Stimulated activated CD8-positive, alpha-beta memory T cell treated with anti-CD3 and anti-CD28 coated beads, Interleukin-7, amount 100 ng/mL, for 1 hour (primary cell): ENCODE results near the gene FSTL4.

Source experiments
- DNase-seq, 2 donors: peaks; one replicate each; pipeline ENCODE4 v3.0.0-alpha.2; 2020; ENCODE audit warnings: low read depth in 2 of 2

FSTL4 gene

DNA sequence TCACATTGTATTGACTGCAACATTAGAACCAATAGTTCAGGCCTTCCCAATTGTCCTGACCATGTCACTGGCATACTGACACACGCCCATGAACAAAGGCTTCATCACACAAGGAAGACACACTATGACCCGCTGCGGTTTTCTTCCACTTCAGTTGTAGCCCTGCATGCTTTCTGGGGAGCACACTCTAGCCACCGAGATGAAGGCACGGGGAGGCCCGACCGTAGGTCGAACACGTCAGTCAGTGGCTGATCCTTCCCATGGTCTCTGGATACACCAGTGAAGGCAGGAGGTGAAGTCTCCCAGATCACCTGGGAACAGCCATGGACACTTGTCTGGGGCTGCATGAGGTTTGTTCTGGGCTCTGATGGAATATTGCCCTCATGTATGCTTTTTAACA is 224.7 kb downstream of the FSTL4 start:
- DNase-seq = no peak

DNA sequence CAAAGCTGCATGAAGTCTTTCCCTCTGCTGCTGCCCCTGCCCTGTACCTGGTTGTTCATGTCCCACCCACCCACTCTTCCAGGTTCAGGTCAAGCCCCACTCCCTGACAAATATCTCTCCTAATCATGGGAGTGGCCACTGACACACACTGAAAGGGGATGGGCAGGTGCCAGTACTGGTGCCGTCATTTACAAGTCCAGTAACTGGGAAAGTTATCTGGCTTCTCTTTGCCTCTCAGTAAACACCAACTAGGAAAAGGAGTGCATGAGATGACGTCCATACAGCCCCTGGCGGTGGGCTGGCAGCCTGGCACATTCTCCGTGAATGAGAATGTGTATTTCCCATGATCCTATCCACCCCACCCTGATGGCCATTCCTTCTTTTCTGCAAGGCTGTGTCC is 225.2 kb downstream of the FSTL4 start:
- DNase-seq = no peak

DNA sequence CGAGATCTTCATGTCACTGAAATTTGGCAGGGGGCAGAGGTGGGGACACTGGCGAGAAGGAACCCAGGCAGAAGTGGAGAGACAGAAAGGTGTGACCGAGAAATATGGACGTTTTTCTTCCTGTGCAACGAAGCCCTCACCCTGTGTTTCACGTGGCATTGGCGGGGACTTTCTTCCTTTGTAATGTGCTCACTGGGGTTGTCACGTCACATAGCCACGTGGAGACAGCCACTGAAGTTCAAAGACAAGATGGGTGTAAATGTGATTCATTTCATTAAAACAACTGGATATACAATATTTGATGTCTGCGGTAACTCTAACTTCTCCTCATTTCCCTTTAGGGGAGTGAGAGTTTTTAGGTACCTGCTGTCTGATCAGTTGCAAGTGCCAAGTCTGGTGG is 225.7 kb downstream of the FSTL4 start:
- DNase-seq = no peak

DNA sequence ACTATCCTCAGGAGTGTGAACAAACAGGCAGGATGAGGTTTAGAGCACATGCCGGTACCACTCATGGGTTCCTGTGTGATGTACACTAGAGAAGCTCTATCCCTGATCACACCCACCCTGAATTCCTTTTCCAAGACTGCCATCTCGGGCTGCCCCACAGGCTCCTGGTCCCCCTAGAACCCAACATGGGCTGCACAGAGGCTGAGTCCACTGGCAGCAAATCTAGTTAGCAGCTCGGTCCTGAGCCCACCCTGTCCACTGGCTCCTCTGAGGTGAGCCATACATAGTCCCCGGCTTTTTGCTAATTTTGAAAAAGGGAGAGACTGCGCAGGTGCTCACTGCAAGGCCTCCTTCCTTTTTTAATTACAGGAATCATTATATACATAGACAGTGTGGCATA is 227.0 kb downstream of the FSTL4 start:
- no peak for DNase-seq

DNA sequence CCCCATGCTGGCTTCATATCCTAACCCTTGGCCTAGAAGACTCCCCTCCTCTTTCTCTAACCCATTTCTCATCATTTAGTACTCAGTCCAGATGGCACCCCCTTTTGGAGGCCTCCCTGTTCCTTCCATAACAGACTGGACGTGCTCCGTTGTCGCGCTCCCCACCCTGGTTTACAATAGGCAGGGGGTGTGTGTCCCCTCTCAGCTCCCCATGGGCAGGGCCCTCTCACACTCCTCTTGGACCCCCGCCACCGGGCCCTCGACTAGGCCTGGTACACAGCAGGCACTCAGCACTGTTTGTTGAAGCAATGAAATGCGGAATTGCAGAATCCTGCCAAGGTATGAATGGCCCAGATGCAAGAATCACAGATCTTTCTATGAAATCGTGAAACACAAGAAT is 227.4 kb downstream of the FSTL4 start:
- DNase-seq = no peak

DNA sequence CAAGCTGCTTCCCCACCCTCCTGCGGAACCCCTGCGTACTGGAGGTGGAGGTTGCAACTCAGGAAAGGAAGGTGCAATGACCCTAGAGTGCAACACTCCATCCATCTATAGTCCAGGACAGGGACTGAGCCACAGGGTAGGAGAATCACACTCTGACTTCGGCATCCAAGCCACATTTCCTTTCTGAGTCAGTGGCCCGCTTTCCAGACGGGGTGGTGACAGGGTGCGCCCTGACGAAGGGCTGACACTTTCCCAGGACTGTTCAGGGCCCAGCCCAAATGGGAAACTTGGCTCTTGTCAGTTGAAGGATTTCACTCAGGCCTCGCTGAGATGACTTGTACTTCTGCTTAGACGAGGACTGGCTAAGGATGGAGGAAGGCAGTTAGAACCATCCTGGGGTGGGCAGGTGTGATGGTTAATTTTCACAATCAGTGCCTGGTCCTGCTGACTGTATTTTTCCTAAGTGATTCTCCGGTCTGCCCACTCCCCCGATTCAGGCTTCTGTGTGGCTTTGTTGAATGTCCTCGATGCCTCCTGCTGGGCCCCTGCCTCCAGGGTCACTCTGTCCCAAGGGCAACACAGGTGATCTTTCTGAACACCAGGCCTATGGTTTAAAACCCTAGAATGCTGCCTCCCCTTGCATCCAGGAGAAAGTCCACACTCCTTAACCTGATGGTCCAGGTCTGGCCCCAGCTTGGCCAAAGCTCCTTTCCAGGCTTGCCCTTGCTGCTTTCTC is 228.1 kb downstream of the FSTL4 start:
- no peak for DNase-seq

DNA sequence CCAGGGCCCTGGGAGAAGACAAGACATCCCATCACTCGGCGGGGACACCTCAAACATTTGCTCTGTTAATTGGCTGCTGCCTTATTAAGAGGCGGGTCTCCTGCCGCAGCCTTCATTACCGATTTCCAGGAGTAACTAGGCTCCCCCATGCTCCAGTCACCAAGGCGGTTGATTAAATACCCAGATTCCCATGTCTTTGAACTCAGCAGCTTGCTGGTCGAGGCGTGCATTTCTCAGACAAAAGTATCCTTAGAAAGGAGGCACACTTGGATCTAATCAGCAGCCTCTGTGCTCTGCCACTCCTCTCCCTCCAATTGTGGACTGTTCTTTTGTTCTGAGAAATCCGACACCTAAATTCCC is 228.8 kb downstream of the FSTL4 start:
- DNase-seq = no peak

DNA sequence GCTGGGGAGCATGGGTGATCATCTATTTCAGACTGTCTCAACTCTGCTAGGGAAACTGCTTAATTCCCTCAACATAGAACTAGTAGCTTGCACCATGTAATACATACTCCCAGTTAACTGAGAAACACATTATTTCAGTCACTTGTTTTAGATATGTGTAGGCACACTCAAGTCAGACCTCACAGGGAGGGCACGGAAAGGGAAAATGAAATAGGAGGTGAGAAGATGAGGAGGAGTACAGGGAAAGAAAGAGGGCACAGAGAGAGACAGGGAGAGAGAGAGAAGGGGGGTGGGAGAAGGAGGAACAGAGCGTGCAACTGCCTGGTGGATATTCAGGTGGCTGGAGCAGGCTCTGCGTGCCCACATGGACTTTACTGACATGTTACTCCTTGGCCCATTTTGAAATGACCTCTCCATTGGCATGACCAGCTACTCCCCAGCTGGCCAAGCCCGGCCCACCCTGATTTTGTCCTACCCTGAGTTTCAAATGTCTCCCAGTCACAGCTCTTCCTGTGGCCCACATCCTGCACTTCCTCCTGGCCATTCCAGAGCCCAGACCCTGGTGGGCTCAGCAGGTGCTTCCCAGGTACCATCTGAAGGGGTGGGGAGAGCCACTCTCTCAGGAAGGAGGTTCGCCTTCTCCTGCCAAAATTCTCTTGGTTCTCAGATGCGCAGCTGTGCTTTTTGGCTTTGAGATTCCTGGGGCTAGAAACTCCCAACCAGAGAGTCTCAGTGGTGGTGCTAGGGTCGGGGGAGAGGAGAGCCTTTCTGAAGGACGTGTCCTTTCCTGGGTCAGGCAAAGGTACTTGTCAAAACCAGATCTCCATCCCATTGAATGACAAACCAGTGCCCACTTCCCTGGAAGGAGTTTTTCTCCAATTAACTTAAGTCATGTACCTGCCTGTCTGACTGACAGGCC is 229.4 kb downstream of the FSTL4 start:
- DNase-seq = no peak

DNA sequence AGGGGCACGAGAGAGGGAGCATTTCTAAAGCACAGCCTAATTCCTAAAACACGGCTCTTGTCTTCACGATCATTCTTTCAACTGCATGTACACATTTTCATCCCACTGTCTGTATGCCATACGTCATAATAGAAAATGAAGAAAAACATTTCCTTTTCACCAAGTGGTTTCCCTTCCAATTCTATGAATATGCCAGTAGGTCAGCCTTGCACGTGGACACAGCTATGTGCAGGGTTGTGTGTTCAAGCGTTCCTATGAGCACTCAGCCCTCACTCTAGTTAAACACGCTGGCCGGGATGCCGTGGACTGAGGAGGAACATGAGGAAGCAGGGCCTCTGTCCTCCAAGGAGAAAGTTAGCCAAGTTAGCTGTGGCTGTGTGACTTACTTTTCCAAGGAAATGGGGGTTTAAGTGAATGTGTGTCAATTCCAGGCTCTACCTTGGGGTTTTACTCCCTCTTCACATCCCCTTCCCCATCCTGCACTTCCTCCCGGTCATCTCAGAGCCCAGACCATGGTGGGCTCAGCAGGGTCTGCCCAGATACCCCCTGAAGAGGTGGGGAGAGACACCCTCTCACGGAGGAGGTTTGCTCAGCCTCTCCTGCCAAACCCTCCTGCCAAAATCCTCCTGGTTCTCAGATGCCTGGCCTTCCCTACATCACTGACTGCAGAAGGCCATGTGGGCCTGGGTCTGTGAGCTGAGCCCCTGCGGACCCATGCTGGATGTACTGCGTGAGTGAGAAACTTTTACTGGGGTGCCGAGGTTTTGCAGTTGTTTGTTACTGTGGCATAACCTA is 230.6 kb downstream of the FSTL4 start:
- DNase-seq = no peak

DNA sequence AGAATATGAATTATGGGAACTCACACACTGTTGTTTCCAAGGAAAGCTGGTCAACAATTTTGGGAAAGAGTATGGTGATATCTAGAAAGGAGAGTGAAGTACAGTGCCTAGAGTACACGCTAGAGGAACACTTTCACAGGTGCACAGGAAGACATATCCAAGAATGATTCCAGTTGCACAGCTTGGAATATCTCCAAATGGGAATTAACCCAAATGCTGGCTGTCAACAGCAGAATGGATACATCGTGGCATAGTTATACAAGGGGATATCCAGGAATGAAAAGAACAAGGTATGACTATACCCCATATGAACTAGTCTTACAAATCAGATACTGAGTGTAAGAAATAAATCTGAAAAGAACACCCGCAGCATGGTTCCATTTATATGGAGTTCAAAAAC is 231.3 kb downstream of the FSTL4 start:
- DNase-seq = no peak

DNA sequence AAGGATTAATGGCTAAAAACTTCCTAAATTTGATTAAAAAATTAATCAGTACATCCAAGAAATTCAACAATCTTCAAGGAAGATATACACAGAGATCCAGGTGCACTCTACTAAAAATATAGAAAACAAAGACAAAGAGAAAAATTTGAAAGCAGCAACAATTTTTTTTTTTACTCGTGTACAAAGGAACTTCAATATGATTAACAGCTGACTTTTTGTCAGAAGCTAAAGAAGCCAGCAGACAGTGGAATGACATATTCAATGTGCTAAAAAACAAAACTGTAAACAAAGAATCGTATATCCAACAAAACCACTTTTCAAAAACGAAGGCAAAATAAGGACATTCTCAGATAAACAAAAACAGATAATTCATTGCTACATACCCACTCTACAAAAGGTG is 234.6 kb downstream of the FSTL4 start:
- DNase-seq = no peak

DNA sequence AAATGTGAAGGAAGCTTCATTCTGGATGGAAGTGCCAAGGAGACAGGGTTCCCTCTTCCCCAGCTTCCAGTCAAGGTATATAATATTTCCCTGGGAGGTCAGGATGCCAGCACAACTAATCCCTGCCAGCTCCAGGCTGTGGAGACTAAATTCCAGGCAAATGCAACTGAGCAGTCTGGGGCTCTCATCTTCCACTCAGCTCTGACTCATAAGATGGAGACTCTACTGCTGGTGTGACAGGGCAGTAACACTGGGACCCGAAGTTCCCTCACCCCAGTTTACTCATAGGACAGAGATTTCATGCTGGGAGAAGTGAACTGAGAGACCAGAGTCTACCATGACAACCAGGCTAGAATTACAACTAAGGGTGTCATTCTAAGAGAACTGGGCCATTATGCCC is 235.4 kb downstream of the FSTL4 start:
- no peak for DNase-seq

DNA sequence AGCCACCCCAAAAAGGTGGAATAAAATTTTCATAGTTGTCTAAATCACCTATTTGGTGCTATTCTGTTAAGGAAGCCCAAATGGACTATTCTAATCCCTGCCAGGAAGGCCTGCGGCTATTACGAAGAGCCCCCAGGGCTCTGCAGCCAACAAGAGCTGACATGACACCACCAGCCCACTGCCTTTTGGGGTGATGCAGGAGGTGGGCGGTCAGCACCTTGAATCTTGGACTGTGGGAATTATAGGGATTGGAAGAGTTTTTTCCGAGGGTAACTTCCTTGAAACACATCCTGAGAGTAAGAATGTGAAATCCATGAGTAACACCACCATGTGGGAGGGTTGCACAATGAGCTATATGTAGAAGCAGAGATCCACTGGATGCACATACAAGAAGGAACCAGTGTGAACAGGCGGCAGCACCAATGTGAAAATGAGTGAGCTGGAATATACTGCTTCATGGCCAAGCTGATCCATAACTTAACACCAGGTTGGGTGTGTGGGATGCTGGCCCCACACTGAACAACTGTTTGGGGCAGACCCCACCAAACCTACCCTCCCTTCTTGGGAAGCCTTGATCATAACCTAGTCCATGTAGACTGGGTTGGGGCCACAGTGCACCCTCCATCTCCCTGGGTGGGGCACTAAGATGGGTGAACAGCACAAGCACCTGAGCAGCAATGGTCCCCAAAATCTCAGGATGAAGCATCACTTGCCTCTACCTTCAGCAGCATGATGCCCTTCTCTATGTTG is 239.0 kb downstream of the FSTL4 start:
- DNase-seq = no peak

DNA sequence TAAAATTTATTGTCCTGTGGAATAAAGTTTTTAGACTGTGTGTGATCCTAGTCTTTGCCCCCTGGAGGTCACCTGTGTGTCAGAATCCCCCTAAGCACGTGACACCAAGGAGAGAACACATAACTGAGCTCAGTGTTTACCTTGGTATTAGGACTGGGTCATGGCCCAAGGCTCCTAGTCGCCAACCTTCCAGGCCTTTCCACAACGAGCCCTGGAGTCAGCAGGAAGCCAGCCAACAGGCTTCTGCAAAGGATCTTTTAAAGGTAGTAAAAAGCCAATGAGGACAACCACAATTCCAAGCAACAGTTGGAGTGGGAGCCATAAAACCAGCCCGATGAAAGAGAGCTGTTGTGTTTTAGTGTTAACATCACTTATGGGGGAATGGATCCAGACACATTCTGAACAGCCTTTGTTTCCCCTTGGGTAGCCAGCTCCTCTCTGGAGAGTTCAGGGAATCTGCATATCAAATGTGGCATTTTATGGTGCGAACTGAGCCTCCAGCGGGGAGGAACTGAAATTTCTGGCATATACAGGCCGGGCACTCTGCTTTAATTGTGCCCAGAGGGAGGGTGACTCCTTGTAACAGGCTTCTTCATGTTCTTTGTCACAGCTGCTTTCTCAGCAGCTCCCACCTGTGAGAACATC is 239.9 kb downstream of the FSTL4 start:
- no peak for DNase-seq

DNA sequence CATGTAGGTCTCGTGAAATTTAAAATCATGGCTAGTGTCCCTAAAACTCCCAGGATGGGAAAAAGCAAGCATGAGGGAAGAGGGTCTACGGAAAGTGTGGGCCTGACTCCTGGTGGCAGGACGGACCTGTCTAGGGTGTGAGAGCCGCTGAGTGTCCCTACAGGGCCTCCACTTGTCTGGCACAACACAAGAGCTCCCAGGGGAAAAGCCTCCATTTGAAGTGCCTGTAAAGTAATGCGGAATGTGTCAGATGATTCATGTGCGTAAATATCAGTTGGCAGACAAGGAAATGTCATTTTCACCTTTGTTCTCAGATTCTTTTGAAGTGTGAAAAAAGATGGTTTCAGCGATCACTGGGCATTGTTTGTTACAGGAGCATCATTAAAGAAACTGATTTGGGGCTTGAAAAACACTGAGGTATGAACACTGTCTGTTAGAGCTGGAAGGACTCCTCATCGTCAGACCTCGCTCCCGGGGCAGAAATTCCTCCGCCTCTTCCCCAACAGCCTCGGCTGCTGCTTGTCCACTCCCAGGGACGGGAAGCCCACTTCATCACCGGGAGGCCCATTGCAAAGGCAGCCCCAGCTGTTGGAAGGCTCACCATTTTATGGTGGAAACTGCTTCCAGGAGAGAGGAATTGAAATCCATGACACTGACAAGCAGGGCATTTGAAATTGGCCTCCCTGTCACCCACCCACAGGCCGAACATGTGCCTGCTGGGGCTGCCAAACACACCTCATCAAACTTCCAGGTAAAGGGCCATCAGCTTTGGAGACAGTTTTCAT is 240.8 kb downstream of the FSTL4 start:
- DNase-seq = no peak

DNA sequence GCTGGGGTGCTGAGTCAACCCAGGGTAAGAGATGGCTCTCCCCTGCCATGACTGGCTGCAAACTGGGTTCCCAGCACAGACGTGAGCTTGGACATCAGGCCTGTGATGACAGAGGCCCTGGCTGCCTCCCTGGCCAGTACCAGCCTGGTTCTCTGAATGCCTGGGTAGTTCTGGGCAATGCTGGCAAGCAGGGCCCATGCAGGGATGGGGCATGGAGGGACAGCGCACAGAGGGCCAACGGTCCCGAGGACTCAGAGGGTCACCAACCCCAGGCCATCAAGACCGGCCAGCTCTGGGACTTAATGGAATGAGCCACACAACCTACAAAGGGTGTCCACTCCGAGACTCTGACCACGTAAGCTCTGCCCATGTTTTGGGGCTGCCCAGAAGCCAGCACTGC is 241.4 kb downstream of the FSTL4 start:
- DNase-seq = no peak

DNA sequence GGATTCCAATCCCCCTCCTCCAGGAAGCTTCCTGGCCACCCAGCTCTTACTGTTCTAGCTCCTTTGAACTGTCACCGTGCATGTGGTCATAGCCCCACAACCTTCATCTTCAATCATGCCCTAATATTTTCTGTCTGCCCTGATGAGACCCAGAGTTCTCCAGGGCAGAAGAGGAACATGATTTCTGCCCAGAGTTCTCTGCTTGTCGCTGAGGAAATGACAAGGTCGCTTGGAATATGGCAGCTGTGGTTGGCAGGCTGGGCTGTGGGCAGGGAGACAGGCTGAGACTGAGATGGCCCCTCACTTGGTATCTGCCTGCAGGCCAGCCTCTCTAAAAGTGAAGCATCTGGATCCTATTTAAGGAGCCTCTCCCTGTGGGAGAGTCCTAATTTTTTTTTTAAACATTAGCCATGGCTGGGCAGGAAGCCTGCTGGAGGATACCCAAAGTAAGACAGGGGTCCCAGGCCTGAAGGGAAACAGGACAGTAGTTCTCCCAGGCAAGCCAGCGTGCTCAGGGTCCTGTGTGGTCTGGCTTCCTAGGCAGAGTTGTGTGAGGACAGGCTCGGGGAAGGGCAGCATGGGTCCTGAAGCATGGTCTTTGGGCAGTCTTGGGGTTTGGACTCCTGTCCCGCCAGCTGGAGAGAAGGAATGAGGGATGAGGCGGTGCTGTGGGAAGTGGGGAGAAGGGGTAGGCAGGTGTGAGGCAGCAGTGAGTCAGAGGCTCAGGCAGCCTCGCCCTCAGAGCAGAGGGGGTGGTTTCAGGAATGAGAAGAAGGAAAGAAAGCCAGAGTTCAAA is 242.1 kb downstream of the FSTL4 start:
- DNase-seq = no peak

DNA sequence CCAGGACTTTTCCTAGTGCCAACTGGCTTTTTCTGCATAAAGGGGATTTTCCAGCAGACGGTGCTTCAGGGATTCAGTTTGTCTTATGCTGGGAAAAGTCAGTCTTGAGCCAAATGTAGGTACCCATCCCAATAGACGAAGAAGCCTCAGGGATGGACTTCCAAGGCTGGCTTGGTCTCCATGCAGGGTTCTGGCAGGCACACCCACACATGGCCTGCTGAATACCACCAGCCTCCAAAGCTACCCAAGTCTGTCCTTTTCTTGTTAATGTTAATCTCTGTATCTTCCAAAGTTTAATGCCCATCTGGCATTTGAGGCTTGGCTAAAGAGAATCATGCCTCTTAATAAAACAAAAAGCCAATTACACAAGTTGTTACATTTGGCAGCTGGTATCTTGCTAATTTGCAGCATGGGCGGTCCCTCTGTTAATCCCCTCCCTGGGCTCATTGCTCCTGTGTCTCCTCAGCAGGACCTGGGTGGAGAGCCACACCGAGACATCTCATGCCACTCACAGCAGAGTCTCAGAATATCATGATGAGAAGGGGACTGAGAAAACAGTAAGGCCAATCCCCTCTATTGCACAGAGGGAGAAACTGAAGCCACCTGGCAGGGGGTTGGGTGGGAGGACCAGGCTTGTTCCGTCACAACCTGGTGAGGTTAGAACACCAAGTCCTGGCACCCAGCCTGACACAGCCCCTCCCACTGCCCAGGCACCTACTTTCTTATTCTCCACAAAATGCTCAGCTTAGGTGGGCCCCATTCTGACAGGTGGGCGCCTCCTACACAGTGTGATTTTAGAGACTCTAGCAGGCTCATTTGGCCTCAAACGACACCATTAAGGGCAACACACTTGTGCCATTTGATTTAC is 243.2 kb downstream of the FSTL4 start:
- no peak for DNase-seq

DNA sequence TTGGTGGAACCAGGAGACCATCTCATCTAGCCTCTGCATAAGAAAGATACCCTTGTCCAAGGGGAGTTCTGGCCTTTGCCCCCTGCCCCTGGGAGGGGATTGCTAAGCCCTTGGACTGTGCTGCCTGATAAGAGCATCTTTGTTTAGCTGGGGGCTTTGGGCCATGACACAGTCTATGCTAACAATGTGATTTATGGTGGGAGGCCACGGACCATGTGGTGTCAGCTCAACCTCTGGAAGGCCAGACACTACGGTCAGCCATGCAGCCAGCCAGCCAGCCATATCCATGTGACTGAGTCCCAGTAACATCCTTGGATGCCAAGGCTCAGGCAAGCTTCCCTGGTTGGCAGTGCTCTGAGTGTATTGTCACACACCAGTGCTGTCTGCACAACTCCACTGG is 244.4 kb downstream of the FSTL4 start:
- DNase-seq = no peak
